Right forelimb (tissue), 1 donor: ENCODE measurements around the gene TES.
"Not testable (repeated sequence)": the region's sequence is repeated elsewhere in the genome, so short reads cannot be mapped to it uniquely, and the experiment has no call there.

ENCODE experiments used
- DNase-seq: peaks from one replicate; pipeline ENCODE4 v3.0.0-alpha.2; 2018

The TES gene

GRCh38 chr7:116293139-116293538 lies 82.8 kb downstream of the TES start:
- DNase-seq = no peak

GRCh38 chr7:116293633-116294032 lies 83.3 kb downstream of the TES start:
- DNase-seq = no peak

GRCh38 chr7:116295903-116296302 lies 85.6 kb downstream of the TES start:
- not testable (repeated sequence) for DNase-seq

- no peak for DNase-seq
These were observed 87.7 kb downstream of the TES start for GRCh38 chr7:116298055-116298454.

- DNase-seq = no peak
These were observed 88.2 kb downstream of the TES start for GRCh38 chr7:116298576-116298975.

- no peak for DNase-seq
These were observed 95.4 kb downstream of the TES start for GRCh38 chr7:116305485-116306408.

- no peak for DNase-seq
These were observed 96.2 kb downstream of the TES start for GRCh38 chr7:116306409-116307048.

DNA sequence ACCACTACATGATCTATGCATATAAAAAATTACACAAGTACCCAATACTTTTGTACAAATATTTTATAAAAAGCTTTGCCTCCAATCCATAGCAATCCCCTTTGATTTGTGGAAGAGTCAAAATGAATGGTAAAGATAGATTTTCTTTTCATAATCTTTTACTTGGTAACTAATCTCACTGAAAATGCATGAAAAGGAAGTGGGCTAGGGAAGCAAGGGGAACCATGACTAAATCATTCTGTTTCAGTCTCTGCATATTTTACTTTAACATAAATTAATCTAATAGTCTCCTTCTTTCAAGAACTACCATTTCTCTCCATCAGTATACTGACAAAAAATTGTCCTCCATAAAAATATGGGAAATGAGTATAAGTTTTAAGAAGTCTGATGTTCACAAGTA lies 96.9 kb downstream of the TES start:
- DNase-seq = no peak
